Neural progenitor cell (in vitro differentiated cells): ENCODE data around the gene ARL15. TPM values are rescaled to one million over a fixed set of nuclear protein-coding genes. Genes with fewer than 3 reads are reported as not detected.

Source experiments
- DNase-seq: peaks from one replicate; pipeline ENCODE4 v3.0.0-alpha.2; 2016; ENCODE audit warnings: low spot score
- H2AFZ ChIP-seq: fragments of 200-600 bp; sonication (generic); replicated peaks from 2 replicates; pipeline ENCODE4 v1.6.1; 2016; ENCODE audit warnings: antibody characterized with exemption
- H3F3A ChIP-seq: fragments of 200-600 bp; sonication (generic); 2 replicates; pipeline ENCODE4 v1.6.1; 2016; ENCODE audit warnings: antibody characterized with exemption, low read depth
- H3K27ac ChIP-seq: fragments of 200-600 bp; sonication (generic); 2 replicates; pipeline ENCODE4 v1.5.1; 2016; ENCODE audit warnings: mild to moderate bottlenecking
- H3K27me3 ChIP-seq: fragments of 200-600 bp; sonication (generic); 2 replicates; pipeline ENCODE4 v1.6.1; 2016; ENCODE audit warnings: mild to moderate bottlenecking, moderate library complexity
- H3K36me3 ChIP-seq: fragments of 200-600 bp; sonication (generic); 2 replicates; pipeline ENCODE4 v1.5.1; 2016
- H3K4me1 ChIP-seq: fragments of 200-600 bp; sonication (generic); 2 replicates; pipeline ENCODE4 v1.6.1; 2016; ENCODE audit warnings: mixed run types
- H3K4me2 ChIP-seq: fragments of 200-600 bp; sonication (generic); 2 replicates; pipeline ENCODE4 v1.6.1; 2016
- H3K4me3 ChIP-seq: fragments of 200-600 bp; sonication (generic); 2 replicates; pipeline ENCODE4 v1.5.1; 2016
- H3K79me2 ChIP-seq: fragments of 200-600 bp; sonication (generic); 2 replicates; pipeline ENCODE4 v1.6.1; 2016; ENCODE audit warnings: low read depth
- H3K9ac ChIP-seq: fragments of 200-600 bp; sonication (generic); 2 replicates; pipeline ENCODE4 v1.6.1; 2016
- H3K9me3 ChIP-seq: fragments of 200-600 bp; sonication (generic); 2 replicates; pipeline ENCODE4 v1.5.1; 2016; ENCODE audit warnings: low read depth
- H4K20me1 ChIP-seq: fragments of 200-600 bp; sonication (generic); 2 replicates; pipeline ENCODE4 v1.6.1; 2016; ENCODE audit warnings: low read depth
- H3K27ac Mint-ChIP-seq: 3 replicates; pipeline ENCODE4 v1.8.0; 2021; ENCODE audit warnings: mixed read lengths
- H3K27me3 Mint-ChIP-seq: 2 replicates; pipeline ENCODE4 v1.8.0; 2022; ENCODE audit warnings: low read depth, mild to moderate bottlenecking, inconsistent platforms, moderate library complexity, mixed read lengths; ENCODE audit not compliant: insufficient read depth
- H3K36me3 Mint-ChIP-seq: 3 replicates; pipeline ENCODE4 v1.8.0; 2021; ENCODE audit warnings: mixed read lengths
- H3K4me1 Mint-ChIP-seq: 3 replicates; pipeline ENCODE4 v1.8.0; 2021; ENCODE audit warnings: mixed read lengths
- H3K4me3 Mint-ChIP-seq: 3 replicates; pipeline ENCODE4 v1.8.0; 2021; ENCODE audit warnings: mild to moderate bottlenecking, moderate library complexity, mixed read lengths
- H3K9me3 Mint-ChIP-seq: 3 replicates; pipeline ENCODE4 v1.8.0; 2020; ENCODE audit warnings: mixed read lengths
- EZH2 ChIP-seq: fragments of 200-600 bp; sonication (generic); IDR thresholded peaks from 2 replicates; pipeline ENCODE4 v1.6.1; 2017; ENCODE audit warnings: antibody characterized with exemption, mild to moderate bottlenecking, moderate library complexity
- EZH2phosphoT487 ChIP-seq: fragments of 200-600 bp; sonication (generic); IDR thresholded peaks from 2 replicates; pipeline ENCODE4 v1.6.1; 2017; ENCODE audit warnings: antibody characterized with exemption
- total RNA-seq: library from RNA; depleted of rRNA; stranded (reverse); fragments of >200 nt; gene quantifications from 2 replicates; pipeline ENCODE4 v1.2.3, GENCODE V29; 2015; ENCODE audit warnings: low replicate concordance
- TF ChIP-seq, protein P1 (sequence below): fragments of 200-600 bp; sonication (generic); IDR thresholded peaks from 2 replicates; pipeline ENCODE4 v1.5.1; 2017; ENCODE audit warnings: antibody characterized with exemption, mild to moderate bottlenecking

ARL15 gene
- total RNA-seq, 1 donor from 2014 or later = 39.1 TPM

DNA sequence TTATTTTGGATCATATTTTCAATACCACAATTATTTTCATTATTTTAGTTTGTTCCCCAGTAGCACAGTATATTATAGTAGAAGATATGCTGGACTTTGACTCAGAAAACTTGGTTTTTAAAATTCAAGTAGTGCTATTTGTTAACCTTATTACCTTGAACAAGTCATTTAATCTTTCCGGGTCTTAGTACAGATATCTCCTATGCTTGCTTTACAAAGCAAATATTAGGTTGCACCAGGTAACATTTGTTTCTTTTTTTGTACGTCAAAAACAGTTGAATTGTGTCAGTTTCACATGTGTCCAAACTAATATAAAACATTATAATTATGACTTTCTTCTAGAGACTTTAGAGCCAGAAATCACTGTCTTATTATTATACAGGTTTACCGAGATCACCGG lies 338.1 kb downstream of the ARL15 start:
- H3K4me2 ChIP-seq = no peak overlapping the region
- H4K20me1 ChIP-seq = no peaks in the 10 kb centered on the region
- H3K4me1 ChIP-seq = no peaks in the 10 kb centered on the region
- H3K27ac ChIP-seq = no peak overlapping the region
- H3K79me2 ChIP-seq = no peaks in the 10 kb centered on the region
- Mint-ChIP-seq H3K27ac (no peak overlapping the region), H3K9me3 (no peaks in the 10 kb centered on the region), H3K27me3 (no peaks in the 10 kb centered on the region), H3K4me3 (no peak overlapping the region), H3K36me3 (peaks cover 3% of the 10 kb centered on the region), H3K4me1 (no peaks in the 10 kb centered on the region)
- H3K9me3 ChIP-seq = no peaks in the 10 kb centered on the region
- no peaks in the 10 kb centered on the region for H3K27me3 ChIP-seq
- DNase-seq = no peak
- no peak overlapping the region for H3K4me3 ChIP-seq
- H3K9ac ChIP-seq = no peak overlapping the region
- TF ChIP-seq EZH2phosphoT487 (no peak), EZH2 (no peak)
- TF ChIP-seq, protein P1, sequence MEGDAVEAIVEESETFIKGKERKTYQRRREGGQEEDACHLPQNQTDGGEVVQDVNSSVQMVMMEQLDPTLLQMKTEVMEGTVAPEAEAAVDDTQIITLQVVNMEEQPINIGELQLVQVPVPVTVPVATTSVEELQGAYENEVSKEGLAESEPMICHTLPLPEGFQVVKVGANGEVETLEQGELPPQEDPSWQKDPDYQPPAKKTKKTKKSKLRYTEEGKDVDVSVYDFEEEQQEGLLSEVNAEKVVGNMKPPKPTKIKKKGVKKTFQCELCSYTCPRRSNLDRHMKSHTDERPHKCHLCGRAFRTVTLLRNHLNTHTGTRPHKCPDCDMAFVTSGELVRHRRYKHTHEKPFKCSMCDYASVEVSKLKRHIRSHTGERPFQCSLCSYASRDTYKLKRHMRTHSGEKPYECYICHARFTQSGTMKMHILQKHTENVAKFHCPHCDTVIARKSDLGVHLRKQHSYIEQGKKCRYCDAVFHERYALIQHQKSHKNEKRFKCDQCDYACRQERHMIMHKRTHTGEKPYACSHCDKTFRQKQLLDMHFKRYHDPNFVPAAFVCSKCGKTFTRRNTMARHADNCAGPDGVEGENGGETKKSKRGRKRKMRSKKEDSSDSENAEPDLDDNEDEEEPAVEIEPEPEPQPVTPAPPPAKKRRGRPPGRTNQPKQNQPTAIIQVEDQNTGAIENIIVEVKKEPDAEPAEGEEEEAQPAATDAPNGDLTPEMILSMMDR = no peak
- H3F3A ChIP-seq = no peaks in the 10 kb centered on the region
- H2AFZ ChIP-seq = no peak overlapping the region
- no peaks in the 10 kb centered on the region for H3K36me3 ChIP-seq

DNA sequence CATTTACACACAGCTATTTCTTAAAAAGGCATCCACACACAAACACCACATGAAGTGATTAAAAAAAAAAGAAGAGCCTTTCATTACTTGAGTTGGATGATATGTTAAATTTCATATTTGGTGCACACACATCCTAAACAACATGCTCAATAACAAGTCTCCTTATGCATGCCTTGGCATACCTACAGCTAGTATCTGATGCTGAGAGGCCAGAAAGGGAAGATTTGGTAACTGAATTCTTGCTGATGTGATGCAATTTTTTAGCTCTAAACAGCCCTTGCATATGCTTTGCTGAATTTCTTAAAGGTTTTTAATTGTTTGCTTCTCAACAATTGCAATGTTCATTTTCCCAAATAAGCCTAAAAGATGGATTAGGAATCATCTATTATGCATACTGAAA lies 338.8 kb downstream of the ARL15 start:
- H3K4me3 Mint-ChIP-seq = no peak overlapping the region
- DNase-seq = no peak
- no peak overlapping the region for H3K4me3 ChIP-seq
- peaks cover 2% of the 10 kb centered on the region for H3K36me3 Mint-ChIP-seq
- H3K4me2 ChIP-seq = no peak overlapping the region
- no peaks in the 10 kb centered on the region for H3K79me2 ChIP-seq
- no peaks in the 10 kb centered on the region for H3K4me1 Mint-ChIP-seq
- no peaks in the 10 kb centered on the region for H4K20me1 ChIP-seq
- H3K9me3 Mint-ChIP-seq = no peaks in the 10 kb centered on the region
- H3K4me1 ChIP-seq = no peaks in the 10 kb centered on the region
- no peaks in the 10 kb centered on the region for H3K27me3 Mint-ChIP-seq
- no peak overlapping the region for H3K27ac ChIP-seq
- H2AFZ ChIP-seq = no peak overlapping the region
- no peak overlapping the region for H3K9ac ChIP-seq
- H3K27ac Mint-ChIP-seq = no peak overlapping the region
- no peaks in the 10 kb centered on the region for H3K36me3 ChIP-seq
- H3K9me3 ChIP-seq = no peaks in the 10 kb centered on the region
- H3K27me3 ChIP-seq = no peaks in the 10 kb centered on the region
- no peak for TF ChIP-seq EZH2
- no peak for TF ChIP-seq EZH2phosphoT487
- TF ChIP-seq, protein P1 = no peak
- no peaks in the 10 kb centered on the region for H3F3A ChIP-seq

- H3K27ac ChIP-seq = no peak overlapping the region
- no peaks in the 10 kb centered on the region for H4K20me1 ChIP-seq
- no peaks in the 10 kb centered on the region for H3K79me2 ChIP-seq
- Mint-ChIP-seq H3K4me1 (no peaks in the 10 kb centered on the region), H3K27me3 (no peaks in the 10 kb centered on the region), H3K36me3 (no peaks in the 10 kb centered on the region), H3K9me3 (no peaks in the 10 kb centered on the region), H3K4me3 (no peak overlapping the region), H3K27ac (no peak overlapping the region)
- no peak overlapping the region for H3K9ac ChIP-seq
- H3F3A ChIP-seq = no peaks in the 10 kb centered on the region
- H2AFZ ChIP-seq = no peak overlapping the region
- no peak for TF ChIP-seq EZH2phosphoT487
- TF ChIP-seq EZH2 = no peak
- TF ChIP-seq, protein P1 = no peak
- no peak overlapping the region for H3K4me3 ChIP-seq
- H3K4me2 ChIP-seq = no peak overlapping the region
- no peaks in the 10 kb centered on the region for H3K9me3 ChIP-seq
- no peaks in the 10 kb centered on the region for H3K4me1 ChIP-seq
- no peak for DNase-seq
- no peaks in the 10 kb centered on the region for H3K27me3 ChIP-seq
- no peaks in the 10 kb centered on the region for H3K36me3 ChIP-seq
Observed at GRCh38 chr5:53971131-53971530, 339.2 kb downstream of the ARL15 start.
